Kidney (tissue), 14 donors: ENCODE data around the gene ZNF37A. TPM values are rescaled to one million over a fixed set of nuclear protein-coding genes. Genes with fewer than 3 reads are reported as not detected.
A peak's percentile ranks its signal among the peaks of the same experiment; 100 is the strongest.

Source experiments
- DNase-seq, 5 donors: peaks; one replicate each; pipeline ENCODE4 v3.0.0-alpha.2; 2013 to 2020
- FAIRE-seq: peaks from 2 replicates; lab custom pipeline; 2012; peaks lifted over from hg19 to GRCh38; lab: Jason Lieb, UNC
- H3K27ac ChIP-seq, 2 donors: one replicate each; pipeline ENCODE4 v1.7.0; 2013; ENCODE audit warnings: low read depth in 2 of 2, low read length in 2 of 2, inconsistent platforms in 1 of 2
- H3K27me3 ChIP-seq: one replicate; pipeline ENCODE4 v1.7.1; 2013; ENCODE audit warnings: low read length, inconsistent platforms; ENCODE audit not compliant: control insufficient read depth, insufficient read depth
- H3K36me3 ChIP-seq, 3 donors: one replicate each; pipeline versions ENCODE4 v1.7.0 to v1.7.1; 2013; ENCODE audit warnings: low read length in 3 of 3, control low read depth in 1 of 3, inconsistent platforms in 1 of 3; ENCODE audit not compliant: insufficient read depth in 3 of 3, control insufficient read depth in 2 of 3
- H3K4me1 ChIP-seq, 3 donors: one replicate each; pipeline versions ENCODE4 v1.7.0 to v1.7.1; 2013; ENCODE audit warnings: low read length in 3 of 3, inconsistent platforms in 1 of 3, low read depth in 1 of 3; ENCODE audit not compliant: control insufficient read depth in 2 of 3, insufficient read depth in 2 of 3
- H3K4me3 ChIP-seq, 3 donors: one replicate each; pipeline versions ENCODE4 v1.7.0 to v1.8.1; 2013; ENCODE audit warnings: low read length in 3 of 3, control low read depth in 1 of 3, inconsistent platforms in 1 of 3
- H3K9ac ChIP-seq, 3 donors: one replicate each; pipeline versions ENCODE4 v1.7.0 to v1.7.1; 2013; ENCODE audit warnings: low read length in 3 of 3, control low read depth in 1 of 3, inconsistent platforms in 1 of 3
- H3K9me3 ChIP-seq, 3 donors: one replicate each; pipeline versions ENCODE4 v1.7.0 to v1.7.1; 2013; ENCODE audit warnings: low read length in 3 of 3, control low read depth in 1 of 3, inconsistent platforms in 1 of 3; ENCODE audit not compliant: control insufficient read depth in 2 of 3, insufficient read depth in 1 of 3
- CTCF ChIP-seq: IDR thresholded peaks from 3 replicates; pipeline ENCODE4 v1.5.1; 2012; ENCODE audit warnings: mild to moderate bottlenecking, moderate library complexity, borderline replicate concordance; ENCODE audit not compliant: insufficient read depth; ENCODE audit errors: extremely low read depth
- intact Hi-C: fragments of 100-400 bp; cut with DNase I; formaldehyde crosslinking; loops from one replicate; pipeline ENCODE4 v1.11.1; 2022
- polyA plus RNA-seq: library from polyadenylated mRNA; stranded (reverse); fragments of 350-450 nt; fragmentation: Illumina TruSeq; extraction: RNeasy Lipid Tissue Mini Kit (QIAGEN cat#74804); gene quantifications from one replicate; pipeline ENCODE4 v1.2.3, GENCODE V29; 2014; ENCODE audit warnings: low read depth, low replicate concordance; ENCODE audit not compliant: insufficient read depth
- total RNA-seq: library from RNA; stranded (reverse); fragmentation: NEBNext Ultra II Directional; extraction: Animal tissue kit (Norgen Biotek cat#: 25700); gene quantifications from one replicate; pipeline ENCODE4 v1.2.1, GENCODE V29; 2021
- donor health status: control.
- donor health status: control.
- donor health status: control.
- donor health status: control.
- donor health status: control.
- donor health status: DM: yes; HTN: yes; CAD: no.
- donor health status: Normal renal cell carcinoma (clear cell type).

ZNF37A gene
- total and polyA plus RNA-seq, 2 donors from 2014 or later = 4.0 to 18.8 TPM

GRCh38 chr10:38103756-38104155 lies 9.6 kb downstream of the ZNF37A start:
- Histone ChIP-seq H3K4me3 (no peak overlapping the region), H3K9ac (no peak overlapping the region), H3K9me3 (peaks cover 3 to 45% (median 25%) of the 10 kb centered on the region in 3 donors), H3K27me3 (no peaks in the 10 kb centered on the region), H3K27ac (no peak overlapping the region), H3K36me3 (peaks cover 6 to 30% (median 15%) of the 10 kb centered on the region in 3 donors), H3K4me1 (no peaks in the 10 kb centered on the region)
- TF ChIP-seq CTCF = no peak
- FAIRE-seq = no peak
- DNase-seq = no peak
- intact Hi-C loops = no loop called here

- Histone ChIP-seq H3K4me3 (no peak overlapping the region), H3K9ac (no peak overlapping the region), H3K27ac (no peak overlapping the region), H3K9me3 (peaks cover 6 to 74% (median 24%) of the 10 kb centered on the region in 3 donors), H3K36me3 (peaks cover 7 to 29% (median 11%) of the 10 kb centered on the region in 3 donors), H3K27me3 (no peaks in the 10 kb centered on the region), H3K4me1 (no peaks in the 10 kb centered on the region)
- no peak for FAIRE-seq
- intact Hi-C loops = no loop called here
- DNase-seq = no peak
- no peak for TF ChIP-seq CTCF
Measured at GRCh38 chr10:38112159-38112558, 18.0 kb downstream of the ZNF37A start.

GRCh38 chr10:38118072-38118807 lies 24.1 kb downstream of the ZNF37A start:
- Histone ChIP-seq H3K36me3 (peaks cover 18 to 43% (median 20%) of the 10 kb centered on the region in 3 donors), H3K9me3 (peaks cover 24 to 90% (median 55%) of the 10 kb centered on the region in 3 donors)
- peak in 2 of 5 donors; percentile 1 to 2 for DNase-seq

More at GRCh38 chr10:38118072-38118807, 24.1 kb downstream of the ZNF37A start:
- H3K4me1 ChIP-seq = no peaks in the 10 kb centered on the region
- no peak for FAIRE-seq
- peak overlapping the region in 2 of 3 donors; percentile 13 to 15 for H3K4me3 ChIP-seq
- no peak for TF ChIP-seq CTCF
- no peak overlapping the region for H3K27ac ChIP-seq
- H3K27me3 ChIP-seq = no peaks in the 10 kb centered on the region
- intact Hi-C loops = no loop called here
- no peak overlapping the region for H3K9ac ChIP-seq
